ENCODE results near the gene SPOP. TPM values are rescaled to one million over a fixed set of nuclear protein-coding genes. Genes with fewer than 3 reads are reported as not detected.
A peak's percentile ranks its signal among the peaks of the same experiment; 100 is the strongest.

Gene SPOP
- total RNA-seq, 1 experiment from 2014 or later, result 16.1 TPM

DNA sequence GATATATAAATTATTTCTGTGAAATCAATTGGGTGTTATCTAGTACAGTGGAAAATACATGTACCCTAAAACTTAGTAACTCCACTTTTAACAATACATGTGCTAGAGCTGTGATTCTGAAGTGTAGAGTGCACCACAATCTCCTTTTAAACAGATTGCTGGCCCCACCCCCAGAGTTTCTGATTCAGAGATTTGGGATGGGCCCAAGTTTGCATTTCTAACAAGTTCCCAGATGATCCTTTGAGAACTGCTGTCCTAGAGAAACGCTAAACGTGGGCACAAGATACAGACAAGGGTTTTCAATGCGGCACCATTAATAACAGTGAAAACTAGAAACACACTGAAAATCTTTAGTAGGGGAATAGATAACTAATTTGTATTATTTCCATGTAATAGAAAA lies 53.0 kb downstream of the SPOP start:
- Histone ChIP-seq H3K36me3 (replicated peaks; ENCODE audit: control insufficient read depth, insufficient read depth, low read length) (no peaks in the 10 kb centered on the region; the same call in 1 of the 2 replicates), H3K4me3 (ENCODE audit: insufficient read depth, low read depth, low read length) (no peak overlapping the region), H3K27me3 (ENCODE audit: control insufficient read depth, insufficient read depth, low read length) (no peaks in the 10 kb centered on the region)
- no peak for DNase-seq

DNA sequence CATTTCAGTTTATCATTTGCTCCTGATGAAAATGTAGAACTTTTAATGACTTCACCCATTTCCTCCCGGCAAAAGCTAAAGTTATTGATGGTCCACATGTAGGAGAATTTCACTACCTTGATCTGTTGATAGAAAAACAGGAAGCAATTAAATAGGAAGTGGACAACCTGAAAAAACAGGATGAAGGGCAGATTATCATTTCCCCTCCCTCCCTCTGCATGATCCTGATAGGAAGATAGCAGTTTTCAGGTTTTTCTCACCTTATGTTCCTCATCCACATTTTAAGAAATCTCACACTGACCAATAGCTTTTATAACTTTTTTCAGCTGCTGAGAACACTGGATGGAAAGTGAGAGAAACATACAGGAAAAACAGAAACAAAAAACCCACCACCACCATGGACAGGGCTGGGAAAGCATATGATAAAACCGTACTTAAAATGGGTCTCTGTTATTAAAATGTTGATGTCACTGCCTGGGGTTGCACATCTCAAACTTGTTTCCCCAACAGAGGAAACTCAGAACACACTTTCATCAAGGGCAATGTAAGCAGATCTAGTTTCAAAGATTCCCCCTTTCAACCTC lies 55.9 kb downstream of the SPOP start:
- no peaks in the 10 kb centered on the region for H3K27me3 ChIP-seq (ENCODE audit: control insufficient read depth, insufficient read depth, low read length)
- no peaks in the 10 kb centered on the region; the same call in none of the 2 replicates for H3K36me3 ChIP-seq (replicated peaks; ENCODE audit: control insufficient read depth, insufficient read depth, low read length)
- DNase-seq, result no peak
- no peak overlapping the region for H3K4me3 ChIP-seq (ENCODE audit: insufficient read depth, low read depth, low read length)

DNA sequence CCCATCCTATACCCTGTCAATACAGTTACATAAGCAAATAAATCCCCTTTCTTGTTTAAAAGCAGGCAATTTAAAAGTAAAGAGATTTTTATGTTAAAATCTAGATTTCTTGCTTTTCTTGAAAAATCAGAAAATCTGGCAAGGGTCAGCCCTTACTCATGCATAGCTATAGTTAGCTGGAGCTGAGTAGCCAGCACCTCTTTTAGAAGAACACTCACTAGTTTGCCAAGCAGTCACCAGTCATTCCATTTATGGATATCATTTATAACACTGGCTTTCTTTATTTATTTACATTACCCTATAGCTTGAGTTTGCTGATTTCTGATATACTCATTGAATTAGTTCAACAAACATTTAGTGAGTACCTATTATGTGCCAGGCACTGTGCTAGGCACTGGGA lies 56.5 kb downstream of the SPOP start:
- Histone ChIP-seq H3K4me3 (ENCODE audit: insufficient read depth, low read depth, low read length) (no peak overlapping the region), H3K36me3 (replicated peaks; ENCODE audit: control insufficient read depth, insufficient read depth, low read length) (no peaks in the 10 kb centered on the region; the same call in none of the 2 replicates)
- no peak for DNase-seq

DNA sequence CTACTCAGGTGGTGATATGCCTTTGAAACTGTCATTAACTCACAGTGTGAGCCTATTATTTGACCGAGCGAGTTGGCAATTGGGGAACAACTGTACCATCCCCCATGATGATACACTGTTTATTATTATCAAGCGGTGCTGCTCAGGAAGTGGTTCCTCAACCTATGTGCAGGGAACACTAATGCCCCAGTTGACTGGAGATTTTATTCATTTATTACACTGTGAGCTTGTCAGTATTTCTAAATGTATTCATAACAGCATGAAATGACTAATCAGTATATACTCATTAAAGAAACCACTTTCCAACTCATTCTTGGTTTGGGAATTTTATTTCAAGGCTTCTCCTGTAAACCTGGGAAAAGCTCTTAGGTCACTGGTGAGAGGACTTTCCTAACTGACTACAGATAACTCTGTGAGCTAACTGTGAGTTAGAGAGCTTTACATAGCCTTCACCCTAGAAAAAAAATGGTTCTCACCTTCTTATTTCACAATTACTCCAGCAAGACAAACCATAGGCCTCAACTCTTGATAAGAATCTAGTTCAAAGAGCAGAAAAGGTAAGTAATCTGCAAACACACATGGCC lies 59.8 kb downstream of the SPOP start:
- DNase-seq, result no peak
- H3K4me3 ChIP-seq (ENCODE audit: insufficient read depth, low read depth, low read length), result no peak overlapping the region
- no peaks in the 10 kb centered on the region for H3K27me3 ChIP-seq (ENCODE audit: control insufficient read depth, insufficient read depth, low read length)
- no peaks in the 10 kb centered on the region; the same call in none of the 2 replicates for H3K36me3 ChIP-seq (replicated peaks; ENCODE audit: control insufficient read depth, insufficient read depth, low read length)

More for the DNA sequence above, 56.5 kb downstream of the SPOP start:
- no peaks in the 10 kb centered on the region for H3K27me3 ChIP-seq (ENCODE audit: control insufficient read depth, insufficient read depth, low read length)

DNA sequence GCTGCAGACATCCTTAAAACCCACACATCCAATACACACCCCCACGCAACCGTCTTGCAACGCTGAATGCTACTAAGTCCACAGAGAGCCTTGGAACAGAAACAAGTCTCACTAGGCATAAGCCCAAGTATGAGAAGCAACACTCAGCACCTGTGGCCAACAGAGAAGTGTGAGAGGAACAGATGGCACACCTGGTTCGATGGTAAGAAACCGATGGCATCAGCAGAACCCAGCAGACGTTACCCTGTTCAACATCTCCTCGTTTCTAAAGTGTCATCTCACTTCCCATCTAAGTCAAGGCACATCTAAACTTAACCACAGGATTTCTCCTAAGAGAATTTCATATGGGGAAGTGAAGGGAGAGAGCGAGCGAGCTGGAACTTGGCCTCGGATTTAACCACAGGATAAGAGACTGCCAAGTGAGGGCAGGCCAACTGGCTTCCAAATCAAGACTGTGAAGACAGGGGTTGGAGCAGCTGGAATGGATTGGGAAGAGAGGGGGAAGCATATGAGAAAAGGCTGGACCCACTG lies 61.2 kb downstream of the SPOP start:
- no peak for DNase-seq
- H3K27me3 ChIP-seq (ENCODE audit: control insufficient read depth, insufficient read depth, low read length), result no peaks in the 10 kb centered on the region
- H3K4me3 ChIP-seq (ENCODE audit: insufficient read depth, low read depth, low read length), result no peak overlapping the region
- no peaks in the 10 kb centered on the region; the same call in none of the 2 replicates for H3K36me3 ChIP-seq (replicated peaks; ENCODE audit: control insufficient read depth, insufficient read depth, low read length)

DNA sequence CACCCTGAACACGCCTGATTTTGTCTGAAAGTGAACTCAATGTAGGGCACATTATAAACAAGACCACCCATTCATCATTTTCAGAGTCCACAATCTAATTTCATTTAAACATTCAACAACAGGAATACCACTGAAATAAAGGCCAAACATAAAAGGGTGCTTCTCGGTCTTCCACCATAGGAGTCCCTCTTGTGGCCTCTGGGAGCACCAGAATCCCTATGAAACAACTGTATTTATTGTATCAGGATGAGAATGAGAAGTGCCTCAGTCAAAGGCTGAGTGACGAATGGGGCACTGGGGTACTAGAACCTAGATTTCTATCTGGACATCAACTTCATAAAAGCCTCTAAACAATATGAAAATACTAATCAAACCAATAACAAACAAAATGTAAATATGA lies 61.8 kb downstream of the SPOP start:
- peak; percentile 26 for DNase-seq
- Histone ChIP-seq H3K4me3 (ENCODE audit: insufficient read depth, low read depth, low read length) (no peak overlapping the region), H3K36me3 (replicated peaks; ENCODE audit: control insufficient read depth, insufficient read depth, low read length) (no peaks in the 10 kb centered on the region; the same call in none of the 2 replicates), H3K27me3 (ENCODE audit: control insufficient read depth, insufficient read depth, low read length) (no peaks in the 10 kb centered on the region)

DNA sequence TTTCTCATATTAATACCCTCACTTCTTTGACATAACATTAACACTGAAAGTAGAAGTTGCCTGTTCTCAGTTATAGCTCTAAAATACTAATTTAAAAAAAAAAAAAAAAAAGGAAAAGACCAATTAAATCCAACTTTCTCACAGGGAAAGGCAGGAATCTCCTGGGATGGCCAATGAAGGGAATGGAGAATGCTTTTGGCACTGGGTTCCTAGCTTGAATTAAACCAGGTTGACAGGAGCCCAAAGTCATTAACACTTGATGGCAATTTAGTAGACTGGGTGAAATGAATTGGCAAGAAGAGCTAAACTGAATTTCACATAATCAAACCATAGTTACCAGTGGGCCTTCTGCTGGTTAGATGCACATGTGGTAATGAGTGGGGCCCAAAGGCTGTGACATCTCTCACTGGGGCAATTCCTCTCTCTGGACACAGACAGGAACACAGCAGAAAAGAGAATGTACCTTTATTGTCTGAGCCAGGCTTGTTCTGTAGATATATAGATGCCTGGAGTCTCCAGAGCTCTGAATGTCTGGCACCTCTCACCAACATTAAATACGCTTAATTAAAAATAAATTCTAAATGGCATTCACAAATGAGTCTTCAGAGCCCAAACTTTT lies 64.6 kb downstream of the SPOP start:
- Histone ChIP-seq H3K36me3 (replicated peaks; ENCODE audit: control insufficient read depth, insufficient read depth, low read length) (peaks cover 2% of the 10 kb centered on the region), H3K27me3 (ENCODE audit: control insufficient read depth, insufficient read depth, low read length) (no peaks in the 10 kb centered on the region), H3K4me3 (ENCODE audit: insufficient read depth, low read depth, low read length) (no peak overlapping the region)
- DNase-seq, result no peak

DNA sequence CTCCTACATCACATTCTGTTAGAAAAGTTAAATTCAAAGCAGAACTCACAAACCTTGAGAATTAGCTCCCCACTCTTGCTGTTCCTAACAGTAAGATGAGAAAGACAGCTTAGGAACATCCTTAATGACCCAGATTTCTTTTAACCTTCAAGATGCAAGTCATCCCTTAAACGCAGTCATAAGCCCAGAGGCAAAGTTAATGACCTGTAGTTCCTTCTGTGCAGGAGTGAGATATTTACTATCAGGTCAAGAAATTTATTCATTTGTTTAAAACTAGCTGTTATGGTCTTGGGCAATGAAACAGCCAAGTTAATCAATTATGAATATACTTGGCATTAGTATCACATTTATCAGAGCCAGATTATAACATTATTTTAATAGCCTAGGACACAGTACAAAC lies 65.2 kb downstream of the SPOP start:
- H3K27me3 ChIP-seq (ENCODE audit: control insufficient read depth, insufficient read depth, low read length), result no peaks in the 10 kb centered on the region
- H3K36me3 ChIP-seq (replicated peaks; ENCODE audit: control insufficient read depth, insufficient read depth, low read length), result peaks cover 2% of the 10 kb centered on the region

DNA sequence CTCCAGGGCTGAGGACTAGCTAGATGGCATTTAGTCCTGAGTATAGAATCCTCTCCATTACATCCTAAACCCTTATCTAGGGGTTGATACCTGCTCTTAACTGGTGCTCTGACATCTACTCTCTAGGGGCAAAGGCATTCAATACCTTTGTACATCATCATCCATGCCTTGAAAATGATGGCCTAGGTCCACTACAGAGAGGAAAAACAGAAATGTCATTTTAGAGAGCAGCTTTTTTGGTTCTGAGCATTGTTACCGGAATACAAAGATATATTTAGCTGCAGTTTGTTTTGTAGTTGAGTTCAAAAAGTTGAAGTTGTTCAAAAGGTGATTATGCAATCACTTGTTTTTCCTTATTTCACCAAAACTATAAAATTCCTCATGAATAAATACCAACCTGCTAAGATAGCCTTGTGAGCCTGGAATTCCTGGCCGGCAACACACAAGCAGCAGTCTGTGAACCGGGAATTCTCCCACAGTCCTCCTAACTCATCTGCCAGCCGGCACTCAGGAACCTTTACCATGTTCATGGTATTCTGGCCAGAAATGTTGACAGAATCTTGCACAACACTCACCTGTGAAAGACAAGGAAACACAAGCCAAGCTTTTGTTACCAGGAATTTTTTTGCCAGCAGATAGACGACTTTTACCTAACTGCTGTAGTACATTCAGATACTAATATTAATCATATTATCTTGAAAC lies 66.9 kb downstream of the SPOP start:
- DNase-seq, result no peak
- Histone ChIP-seq H3K4me3 (ENCODE audit: insufficient read depth, low read depth, low read length) (no peak overlapping the region), H3K27me3 (ENCODE audit: control insufficient read depth, insufficient read depth, low read length) (no peaks in the 10 kb centered on the region), H3K36me3 (replicated peaks; ENCODE audit: control insufficient read depth, insufficient read depth, low read length) (peaks cover 2% of the 10 kb centered on the region)

More for the DNA sequence above, 65.2 kb downstream of the SPOP start:
- DNase-seq, result no peak
- no peak overlapping the region for H3K4me3 ChIP-seq (ENCODE audit: insufficient read depth, low read depth, low read length)

DNA sequence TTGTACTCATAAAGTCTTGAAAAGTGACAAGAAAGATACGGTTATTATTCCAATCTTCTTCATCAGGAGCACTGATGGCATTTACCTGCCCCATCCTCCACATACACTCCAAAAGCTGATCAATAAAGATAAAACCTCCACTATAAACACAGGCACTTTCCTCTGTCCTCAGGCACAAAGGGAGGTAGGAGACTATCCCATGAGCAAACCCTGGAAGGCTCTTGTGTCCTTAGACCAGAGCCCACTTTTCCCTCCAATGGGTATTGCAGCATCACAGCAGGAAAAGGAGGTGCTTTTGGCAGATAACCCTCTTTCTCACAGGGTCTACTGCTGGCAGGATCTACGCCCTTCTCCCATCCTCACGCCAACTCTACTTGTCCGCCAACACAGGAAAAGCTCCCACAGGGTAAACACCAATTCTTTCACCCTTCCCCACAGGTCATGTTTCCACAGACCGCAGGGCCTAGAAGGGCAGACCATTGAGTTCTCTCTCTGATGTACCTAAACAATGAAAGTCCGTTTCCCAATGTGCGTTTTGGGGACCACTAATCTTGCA lies 73.5 kb downstream of the SPOP start:
- DNase-seq, result no peak
- Histone ChIP-seq H3K36me3 (replicated peaks; ENCODE audit: control insufficient read depth, insufficient read depth, low read length) (peaks cover 2% of the 10 kb centered on the region), H3K27me3 (ENCODE audit: control insufficient read depth, insufficient read depth, low read length) (no peaks in the 10 kb centered on the region), H3K4me3 (ENCODE audit: insufficient read depth, low read depth, low read length) (no peak overlapping the region)

DNA sequence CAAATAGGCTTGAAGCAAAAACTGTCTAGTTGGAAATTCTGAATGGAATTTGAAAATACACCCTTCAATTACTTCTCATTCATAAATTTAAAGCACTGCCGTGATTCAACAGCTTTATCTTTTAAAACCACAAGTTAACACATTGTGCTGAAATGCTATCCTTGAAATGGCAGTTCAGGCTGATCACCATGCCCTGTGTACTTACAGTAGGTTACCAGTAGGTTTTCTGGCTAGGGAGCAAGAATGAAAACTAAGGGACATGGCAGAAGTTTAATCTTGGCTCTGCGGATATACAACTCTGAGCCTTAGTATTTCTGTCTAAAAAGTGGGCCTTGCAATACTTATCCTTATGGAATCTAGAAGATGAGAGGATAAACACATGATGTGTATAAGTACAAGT lies 74.2 kb downstream of the SPOP start:
- Histone ChIP-seq H3K36me3 (replicated peaks; ENCODE audit: control insufficient read depth, insufficient read depth, low read length) (peaks cover 2% of the 10 kb centered on the region), H3K4me3 (ENCODE audit: insufficient read depth, low read depth, low read length) (no peak overlapping the region), H3K27me3 (ENCODE audit: control insufficient read depth, insufficient read depth, low read length) (no peaks in the 10 kb centered on the region)
- DNase-seq, result no peak

DNA sequence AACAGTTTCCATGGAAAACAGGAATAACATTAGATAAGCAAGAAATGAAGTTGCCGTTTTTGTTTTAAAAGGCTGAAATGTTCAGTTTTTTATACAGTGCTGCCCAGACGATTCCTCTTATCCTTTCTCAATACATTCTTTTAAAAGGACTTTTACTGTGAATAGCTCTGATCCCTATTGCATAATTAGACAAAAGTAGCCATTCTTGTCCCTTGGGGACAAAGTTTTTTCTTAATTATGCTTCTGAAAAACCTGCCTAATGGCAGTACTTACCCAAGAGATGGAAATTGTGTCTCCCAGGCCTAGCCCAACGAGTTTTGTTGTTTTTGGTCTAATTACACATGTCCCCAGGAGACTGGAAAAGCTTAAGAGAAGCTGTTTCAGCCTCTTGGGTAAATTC lies 74.7 kb downstream of the SPOP start:
- Histone ChIP-seq H3K27me3 (ENCODE audit: control insufficient read depth, insufficient read depth, low read length) (no peaks in the 10 kb centered on the region), H3K4me3 (ENCODE audit: insufficient read depth, low read depth, low read length) (no peak overlapping the region), H3K36me3 (replicated peaks; ENCODE audit: control insufficient read depth, insufficient read depth, low read length) (peaks cover 2% of the 10 kb centered on the region)
- DNase-seq, result no peak

DNA sequence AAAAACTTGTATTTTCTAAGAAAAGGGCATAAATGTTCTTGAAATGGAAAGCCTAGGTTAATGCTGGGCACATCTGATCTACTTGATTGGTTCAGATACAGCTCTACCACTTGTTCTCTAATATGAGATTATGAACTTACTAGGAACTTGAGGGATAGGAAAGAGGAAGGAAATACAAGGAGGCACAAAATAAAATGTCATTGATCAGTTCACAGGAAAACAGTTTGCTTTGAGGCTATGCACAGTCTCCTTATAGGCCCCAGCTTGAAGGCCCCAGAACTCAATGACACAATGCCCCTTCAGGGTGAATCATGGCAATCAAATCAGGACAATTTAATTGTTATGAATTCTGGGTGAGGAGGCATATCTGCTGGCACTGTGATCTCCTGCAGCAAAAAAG lies 75.1 kb downstream of the SPOP start:
- H3K27me3 ChIP-seq (ENCODE audit: control insufficient read depth, insufficient read depth, low read length), result no peaks in the 10 kb centered on the region
- no peak overlapping the region for H3K4me3 ChIP-seq (ENCODE audit: insufficient read depth, low read depth, low read length)
- H3K36me3 ChIP-seq (replicated peaks; ENCODE audit: control insufficient read depth, insufficient read depth, low read length), result peaks cover 2% of the 10 kb centered on the region
- no peak for DNase-seq

DNA sequence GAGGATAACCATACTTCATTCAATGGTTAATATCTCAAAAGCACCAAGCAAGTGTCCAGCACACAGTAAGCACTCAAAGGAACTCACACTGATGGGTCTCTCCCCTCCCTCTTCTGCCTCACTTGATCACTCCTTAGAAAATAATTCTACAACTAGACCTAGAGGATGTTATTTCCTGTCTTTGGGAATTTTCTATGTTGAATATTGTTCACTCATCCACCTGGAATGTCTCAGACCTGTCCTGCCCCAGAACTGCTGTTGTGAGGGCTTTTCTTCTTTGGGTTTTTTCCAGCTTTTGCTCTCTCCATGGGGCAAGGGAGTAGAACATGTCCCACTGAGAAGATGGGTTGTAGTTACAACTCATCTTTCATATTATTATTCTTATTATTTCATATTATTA lies 76.9 kb downstream of the SPOP start:
- Histone ChIP-seq H3K36me3 (replicated peaks; ENCODE audit: control insufficient read depth, insufficient read depth, low read length) (peaks cover 2% of the 10 kb centered on the region), H3K27me3 (ENCODE audit: control insufficient read depth, insufficient read depth, low read length) (no peaks in the 10 kb centered on the region), H3K4me3 (ENCODE audit: insufficient read depth, low read depth, low read length) (no peak overlapping the region)
- DNase-seq, result no peak

All from H7 (cell line).